Retinal pigment epithelial cell (primary cell): ENCODE data around the gene FAM47A.

ENCODE experiments used
- DNase-seq: peaks from one replicate; pipeline ENCODE4 v3.0.0-alpha.2; 2010; ENCODE audit warnings: low read depth
- H3K4me3 ChIP-seq: 2 replicates; pipeline ENCODE4 v1.5.1; 2011; ENCODE audit warnings: mild to moderate bottlenecking, low read length, control low read depth, moderate library complexity
- CTCF ChIP-seq: conservative IDR thresholded peaks from 2 replicates; pipeline ENCODE4 v1.5.1; 2011; ENCODE audit warnings: low read depth, low read length, control low read depth, inconsistent platforms

FAM47A gene

GRCh38 chrX:34132028-34132427, at the start of gene FAM47A:
Gene FAM47A (minus strand): TSS chrX:34132314. CDS start chrX:34132278, 36 bp downstream.
- no peak for DNase-seq
- no peak for TF ChIP-seq CTCF
- H3K4me3 ChIP-seq, result no peak within 1 kb of the TSS

GRCh38 chrX:34147345-34147744, 15.2 kb upstream of the FAM47A start:
- no peak overlapping the region for H3K4me3 ChIP-seq
- no peak for DNase-seq
- no peak for TF ChIP-seq CTCF

- no peak for DNase-seq
- TF ChIP-seq CTCF, result no peak
These were observed 14.8 kb upstream of the FAM47A start for GRCh38 chrX:34146906-34147305.

DNA sequence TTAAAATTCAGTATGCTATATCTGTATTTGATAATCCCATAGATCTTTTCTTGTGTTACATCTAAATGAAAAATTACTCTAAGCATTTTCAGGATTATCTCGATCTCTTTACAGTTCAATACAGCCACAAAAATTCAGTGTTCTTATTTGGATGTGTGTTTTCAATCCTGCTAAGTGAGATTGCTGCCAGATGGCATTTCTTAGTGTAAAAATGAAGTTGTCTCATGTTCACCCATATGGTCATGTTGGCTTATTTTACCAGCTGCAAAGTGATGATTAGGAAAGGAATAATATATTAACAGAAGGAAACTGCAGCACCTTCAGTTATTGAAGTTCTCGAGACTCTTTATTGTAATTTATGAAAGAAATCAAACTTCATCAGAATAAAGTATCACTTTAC, 12.1 kb upstream of the FAM47A start:
- no peak for TF ChIP-seq CTCF
- H3K4me3 ChIP-seq, result no peak overlapping the region
- no peak for DNase-seq

More at GRCh38 chrX:34146906-34147305, 14.8 kb upstream of the FAM47A start:
- H3K4me3 ChIP-seq, result no peak overlapping the region

DNA sequence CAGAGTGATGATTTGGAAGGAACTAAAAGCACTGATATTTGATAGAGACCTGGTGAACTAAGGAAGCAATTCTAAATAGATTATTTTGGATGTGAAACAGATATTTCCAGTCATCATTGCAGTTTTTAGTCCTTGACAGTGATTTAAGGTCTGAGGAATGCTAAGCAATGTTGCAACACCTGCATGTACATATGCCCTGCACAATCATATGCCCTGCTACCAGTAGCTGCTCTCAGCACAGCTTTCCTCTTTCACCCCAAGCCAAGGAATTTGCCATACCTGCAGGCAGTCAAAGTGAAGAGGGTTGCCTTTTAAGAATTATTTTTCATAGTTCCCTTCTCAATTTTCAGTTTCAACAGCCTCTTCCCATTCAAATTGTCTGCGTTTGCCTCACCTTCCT, 8.7 kb upstream of the FAM47A start:
- H3K4me3 ChIP-seq, result no peak overlapping the region
- no peak for DNase-seq
- TF ChIP-seq CTCF, result no peak

GRCh38 chrX:34130980-34131744, 952 bp downstream of the FAM47A start:
- no peak for TF ChIP-seq CTCF

DNA sequence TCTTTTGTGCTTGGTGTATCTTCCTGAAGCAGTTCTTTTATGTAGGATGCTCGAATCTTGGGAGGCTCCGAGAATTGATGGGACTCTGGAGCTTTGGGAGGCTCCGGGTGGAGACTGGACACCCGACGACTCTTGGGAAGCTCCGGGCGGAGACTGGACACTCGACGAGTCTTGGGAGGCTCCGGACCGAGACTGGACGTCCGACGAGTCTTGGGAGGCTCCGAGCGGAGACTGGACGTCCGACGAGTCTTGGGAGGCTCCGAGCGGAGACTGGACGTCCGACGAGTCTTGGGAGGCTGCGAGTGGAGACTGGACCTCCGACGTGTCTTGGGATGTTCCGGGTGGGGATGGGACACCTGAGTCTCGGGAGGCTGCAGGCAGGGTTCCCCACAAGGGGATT, 1.6 kb downstream of the FAM47A start:
- H3K4me3 ChIP-seq, result no peak overlapping the region
- DNase-seq, result no peak
- TF ChIP-seq CTCF, result no peak

More at GRCh38 chrX:34130980-34131744, 952 bp downstream of the FAM47A start:
- DNase-seq, result no peak
- no peak overlapping the region for H3K4me3 ChIP-seq
